Activated CD4-positive, alpha-beta T cell treated with anti-CD3 and anti-CD28 coated beads, Interleukin-2, amount 10 ng/mL, durations not matched to agents 24 days and 14 days (primary cell): Measurements from ENCODE around the gene PPP1R10. TPM values are rescaled to one million over a fixed set of nuclear protein-coding genes. Genes with fewer than 3 reads are reported as not detected.

Experiments used
- DNase-seq: peaks from one replicate; pipeline ENCODE4 v3.0.0; 2022
- H3K27ac Mint-ChIP-seq: one replicate; pipeline ENCODE4 v1.8.0; 2022; ENCODE audit warnings: mild to moderate bottlenecking, mixed read lengths
- H3K27me3 Mint-ChIP-seq: one replicate; pipeline ENCODE4 v1.8.0; 2022; ENCODE audit warnings: mixed read lengths
- H3K36me3 Mint-ChIP-seq: one replicate; pipeline ENCODE4 v1.8.0; 2022; ENCODE audit warnings: low read depth, mild to moderate bottlenecking, mixed read lengths
- H3K4me1 Mint-ChIP-seq: one replicate; pipeline ENCODE4 v1.8.0; 2021; ENCODE audit warnings: mixed read lengths
- H3K4me3 Mint-ChIP-seq: one replicate; pipeline ENCODE4 v1.8.0; 2022; ENCODE audit warnings: mild to moderate bottlenecking, moderate library complexity, mixed read lengths
- H3K9me3 Mint-ChIP-seq: one replicate; pipeline ENCODE4 v1.8.0; 2021; ENCODE audit warnings: mixed read lengths
- intact Hi-C: fragments of 100-400 bp; cut with micrococcal nuclease; formaldehyde crosslinking; loops from one replicate; pipeline ENCODE4 v1.15.1; 2023
- total RNA-seq: library from RNA; stranded (reverse); gene quantifications from 2 replicates; pipeline ENCODE4 v1.2.3, GENCODE V29; 2022

Gene PPP1R10
- total RNA-seq, 1 donor from 2014 or later, result 107 TPM

GRCh38 chr6:30614843-30615218, 2.2 kb downstream of the PPP1R10 start:
- Mint-ChIP-seq H3K4me1 (peaks cover 59% of the 10 kb centered on the region), H3K9me3 (no peaks in the 10 kb centered on the region), H3K27ac (peak overlapping the region; percentile 92), H3K4me3 (peak overlapping the region; percentile 90), H3K27me3 (peaks cover 6% of the 10 kb centered on the region), H3K36me3 (peaks cover 73% of the 10 kb centered on the region)
- intact Hi-C loops, result loop anchor here (1.0 to 10.0 kb wide), 4 partner anchors 44 to 550 kb away; partner anchors contain the start of genes ABCF1, CCHCR1, POLR1H and PPP1R11
- DNase-seq, result peak; percentile 97

DNA sequence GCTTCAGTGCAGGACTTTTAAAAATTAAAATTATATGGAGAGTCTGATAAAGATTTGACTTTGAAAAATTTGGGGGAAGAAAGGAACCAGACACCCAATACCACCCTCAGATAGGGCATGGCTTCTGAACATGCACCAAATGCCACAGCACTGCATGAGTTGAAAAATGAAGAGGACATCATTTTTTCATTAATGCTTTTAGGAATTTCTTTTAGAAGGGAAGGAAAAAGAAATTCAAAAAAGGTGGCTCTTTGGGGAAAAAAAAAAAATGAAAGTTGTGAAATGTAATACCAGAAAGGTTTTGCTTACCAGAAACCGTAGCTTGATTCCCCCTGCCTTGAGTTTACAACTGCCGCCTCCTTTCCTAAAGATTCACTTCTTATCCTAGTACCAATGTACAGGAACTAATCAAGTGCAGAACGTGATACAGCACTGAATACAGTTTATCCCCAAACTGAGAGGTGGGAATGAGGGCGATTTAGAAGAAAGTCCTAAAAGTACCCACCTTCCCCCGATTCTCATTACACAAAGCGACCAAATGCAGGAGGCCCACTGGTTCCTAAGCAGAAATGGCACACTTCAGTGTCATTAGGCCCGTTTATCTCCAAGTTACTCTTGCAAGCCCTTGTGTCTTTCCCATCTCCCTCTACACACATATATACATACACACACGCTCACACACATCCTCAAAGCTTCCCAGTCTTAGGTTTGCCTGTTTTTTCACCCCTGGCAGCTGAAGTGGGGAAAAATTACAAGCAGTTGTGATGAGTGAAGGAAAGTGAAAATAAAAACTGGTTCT, 2.8 kb downstream of the PPP1R10 start:
- peak overlapping the region; percentile 92 for H3K27ac Mint-ChIP-seq
- intact Hi-C loops, result loop anchor here (10.0 kb wide), 1 partner anchor 549 kb away; the partner anchor contains the start of genes POLR1H and PPP1R11
- peaks cover 59% of the 10 kb centered on the region for H3K4me1 Mint-ChIP-seq

GRCh38 chr6:30613251-30614043, 3.6 kb downstream of the PPP1R10 start:
- Mint-ChIP-seq H3K27ac (peak overlapping the region; percentile 87), H3K36me3 (peaks cover 78% of the 10 kb centered on the region), H3K4me3 (peak overlapping the region; percentile 90), H3K4me1 (peaks cover 63% of the 10 kb centered on the region), H3K9me3 (no peaks in the 10 kb centered on the region), H3K27me3 (peaks cover 6% of the 10 kb centered on the region)
- intact Hi-C loops, result loop anchor here (10.0 kb wide), 1 partner anchor 549 kb away; the partner anchor contains the start of genes POLR1H and PPP1R11
- no peak for DNase-seq

More for the DNA sequence above, 2.8 kb downstream of the PPP1R10 start:
- Mint-ChIP-seq H3K9me3 (no peaks in the 10 kb centered on the region), H3K27me3 (peaks cover 6% of the 10 kb centered on the region), H3K4me3 (peak overlapping the region; percentile 90), H3K36me3 (peaks cover 73% of the 10 kb centered on the region)
- peak; percentile 69 for DNase-seq

DNA sequence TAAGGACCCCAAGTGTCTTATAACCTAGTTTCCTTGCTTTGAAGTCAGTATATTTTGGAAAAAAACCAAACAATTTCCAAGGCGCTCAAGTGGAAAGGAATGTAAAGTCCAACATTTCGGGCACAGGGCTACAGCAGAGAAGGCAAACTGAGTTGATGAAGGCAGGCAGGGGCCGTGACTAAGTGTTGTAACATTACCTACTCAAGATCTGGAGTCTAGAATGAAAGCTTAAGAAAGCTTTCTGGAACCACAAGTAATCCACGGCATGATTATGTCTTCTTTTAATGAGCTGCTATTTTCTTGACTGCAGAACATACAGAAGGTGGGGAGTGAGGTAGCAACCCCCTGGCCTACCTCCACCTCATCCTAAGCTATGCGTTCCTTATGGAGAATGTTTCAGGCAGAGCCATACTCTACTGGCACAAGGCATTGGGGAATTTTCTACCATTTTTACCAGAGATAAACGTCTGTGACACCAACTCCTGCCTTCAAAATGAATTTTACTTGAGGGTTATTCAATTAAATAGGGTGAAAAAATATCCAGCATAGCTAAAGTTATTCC, 4.3 kb downstream of the PPP1R10 start:
- no peaks in the 10 kb centered on the region for H3K9me3 Mint-ChIP-seq
- intact Hi-C loops, result loop anchor here (10.0 kb wide), 1 partner anchor 548 kb away; the partner anchor contains the start of genes POLR1H and PPP1R11
- peak overlapping the region; percentile 87 for H3K27ac Mint-ChIP-seq
- no peak for DNase-seq
- H3K4me1 Mint-ChIP-seq, result peaks cover 61% of the 10 kb centered on the region
- H3K36me3 Mint-ChIP-seq, result peaks cover 77% of the 10 kb centered on the region
- peaks cover 5% of the 10 kb centered on the region for H3K27me3 Mint-ChIP-seq
- peak overlapping the region; percentile 90 for H3K4me3 Mint-ChIP-seq

- intact Hi-C loops, result loop anchor here (10.0 kb wide), 1 partner anchor 547 kb away; the partner anchor contains the start of genes POLR1H and PPP1R11
- Mint-ChIP-seq H3K27ac (peak overlapping the region; percentile 7), H3K9me3 (no peaks in the 10 kb centered on the region), H3K4me3 (no peak overlapping the region), H3K27me3 (peaks cover under 1% of the 10 kb centered on the region), H3K36me3 (peaks cover 78% of the 10 kb centered on the region), H3K4me1 (peaks cover 63% of the 10 kb centered on the region)
- DNase-seq, result no peak
Measured at GRCh38 chr6:30612213-30612612, 4.8 kb downstream of the PPP1R10 start.

DNA sequence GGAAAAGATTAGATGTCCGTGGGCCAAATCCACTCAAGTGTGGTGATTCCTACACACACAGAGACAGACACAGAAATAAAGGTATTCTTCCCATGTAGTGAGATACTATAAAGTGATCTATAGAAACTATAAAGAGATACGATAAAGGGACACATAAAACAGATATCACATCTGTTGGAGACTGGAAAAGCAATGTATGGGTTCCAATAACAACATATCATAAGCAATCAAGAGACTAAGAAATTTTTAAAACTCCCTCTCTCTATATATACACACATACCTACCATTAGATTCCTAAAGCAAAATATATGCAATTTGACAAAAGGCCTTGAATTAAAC, 5.2 kb downstream of the PPP1R10 start:
- H3K9me3 Mint-ChIP-seq, result no peaks in the 10 kb centered on the region
- no peak for DNase-seq
- no peaks in the 10 kb centered on the region for H3K27me3 Mint-ChIP-seq
- no peak overlapping the region for H3K4me3 Mint-ChIP-seq
- H3K4me1 Mint-ChIP-seq, result peaks cover 60% of the 10 kb centered on the region
- peak overlapping the region; percentile 7 for H3K27ac Mint-ChIP-seq
- intact Hi-C loops, result loop anchor here (10.0 kb wide), 1 partner anchor 547 kb away; the partner anchor contains the start of genes POLR1H and PPP1R11
- H3K36me3 Mint-ChIP-seq, result peaks cover 76% of the 10 kb centered on the region

GRCh38 chr6:30611150-30611855, 5.7 kb downstream of the PPP1R10 start:
- intact Hi-C loops, result loop anchor here (10.0 kb wide), 1 partner anchor 547 kb away; the partner anchor contains the start of genes POLR1H and PPP1R11
- H3K9me3 Mint-ChIP-seq, result no peaks in the 10 kb centered on the region
- peak overlapping the region; percentile 4 for H3K4me3 Mint-ChIP-seq
- peaks cover 76% of the 10 kb centered on the region for H3K36me3 Mint-ChIP-seq
- H3K27ac Mint-ChIP-seq, result no peak overlapping the region
- H3K4me1 Mint-ChIP-seq, result peaks cover 60% of the 10 kb centered on the region
- no peaks in the 10 kb centered on the region for H3K27me3 Mint-ChIP-seq
- DNase-seq, result no peak

GRCh38 chr6:30610065-30610464, 7.0 kb downstream of the PPP1R10 start:
- H3K4me3 Mint-ChIP-seq, result no peak overlapping the region
- peaks cover 75% of the 10 kb centered on the region for H3K36me3 Mint-ChIP-seq
- H3K9me3 Mint-ChIP-seq, result no peaks in the 10 kb centered on the region
- H3K27ac Mint-ChIP-seq, result peak overlapping the region; percentile 35
- intact Hi-C loops, result loop anchor here (10.0 kb wide), 1 partner anchor 545 kb away; the partner anchor contains the start of genes POLR1H and PPP1R11
- no peak for DNase-seq
- H3K27me3 Mint-ChIP-seq, result no peaks in the 10 kb centered on the region
- peaks cover 62% of the 10 kb centered on the region for H3K4me1 Mint-ChIP-seq

DNA sequence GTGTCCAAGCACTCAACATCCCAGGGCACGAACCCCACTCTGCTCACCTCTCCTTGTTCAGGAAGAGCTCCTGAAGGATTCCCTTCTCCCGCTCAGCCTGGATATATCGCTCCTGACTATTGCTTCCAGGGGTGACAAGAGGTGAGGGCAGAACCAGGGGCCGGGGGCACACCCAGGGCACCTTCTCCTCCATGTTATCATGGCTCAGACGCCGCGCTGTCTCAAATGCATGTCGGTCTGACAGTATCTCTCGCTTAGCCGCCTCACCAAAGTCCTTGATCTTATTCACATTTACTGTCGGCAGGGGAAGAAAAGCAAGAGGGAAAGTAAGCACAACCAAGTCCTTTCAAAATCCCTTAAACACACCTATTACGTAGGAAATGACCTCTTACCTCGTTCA, 13.1 kb downstream of the PPP1R10 start:
- peaks cover 23% of the 10 kb centered on the region for H3K4me1 Mint-ChIP-seq
- intact Hi-C loops, result no loop called here
- peaks cover 74% of the 10 kb centered on the region for H3K36me3 Mint-ChIP-seq
- no peak for DNase-seq
- no peak overlapping the region for H3K4me3 Mint-ChIP-seq
- no peaks in the 10 kb centered on the region for H3K27me3 Mint-ChIP-seq
- H3K9me3 Mint-ChIP-seq, result no peaks in the 10 kb centered on the region
- no peak overlapping the region for H3K27ac Mint-ChIP-seq

DNA sequence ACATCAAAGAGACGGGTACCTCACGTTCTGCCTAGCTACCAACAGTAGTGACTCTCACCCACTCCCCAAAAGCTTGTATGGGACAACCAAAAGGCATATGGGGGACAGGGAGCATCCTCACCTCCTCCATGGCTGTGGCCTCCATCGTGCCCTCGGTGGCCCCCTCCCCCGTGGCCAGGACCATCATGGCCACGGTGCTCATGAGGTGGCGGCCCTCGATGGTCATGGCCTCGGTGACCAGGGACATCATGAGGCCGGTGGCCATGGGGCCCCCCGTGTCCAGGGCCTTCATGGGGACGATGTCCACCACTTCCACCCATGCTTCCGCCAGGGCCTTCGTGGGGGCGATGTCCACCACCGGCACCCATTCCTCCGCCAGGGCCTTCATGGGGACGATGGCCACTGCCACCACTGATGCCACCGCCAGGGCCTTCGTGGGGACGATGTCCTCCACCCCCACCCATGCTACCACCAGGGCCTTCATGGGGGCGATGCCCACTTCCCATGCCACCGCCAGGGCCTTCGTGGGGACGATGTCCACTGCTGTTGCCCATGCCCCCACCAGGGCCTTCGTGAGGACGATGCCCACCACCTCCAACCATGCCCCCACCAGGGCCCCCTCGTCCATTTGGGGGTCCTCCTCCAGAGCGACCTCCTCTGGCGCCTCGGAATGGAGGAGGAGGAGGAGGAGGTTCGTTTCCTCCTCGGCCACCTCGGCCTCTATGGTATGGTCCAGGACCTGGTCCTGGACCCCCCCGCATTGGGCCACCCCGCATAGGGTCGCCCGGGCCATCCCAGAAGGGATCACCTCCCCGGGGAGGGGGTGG, 15.0 kb downstream of the PPP1R10 start:
- Mint-ChIP-seq H3K36me3 (peaks cover 70% of the 10 kb centered on the region), H3K4me3 (no peak overlapping the region), H3K9me3 (no peaks in the 10 kb centered on the region), H3K4me1 (peaks cover 19% of the 10 kb centered on the region), H3K27ac (no peak overlapping the region), H3K27me3 (no peaks in the 10 kb centered on the region)
- no peak for DNase-seq
- intact Hi-C loops, result no loop called here

DNA sequence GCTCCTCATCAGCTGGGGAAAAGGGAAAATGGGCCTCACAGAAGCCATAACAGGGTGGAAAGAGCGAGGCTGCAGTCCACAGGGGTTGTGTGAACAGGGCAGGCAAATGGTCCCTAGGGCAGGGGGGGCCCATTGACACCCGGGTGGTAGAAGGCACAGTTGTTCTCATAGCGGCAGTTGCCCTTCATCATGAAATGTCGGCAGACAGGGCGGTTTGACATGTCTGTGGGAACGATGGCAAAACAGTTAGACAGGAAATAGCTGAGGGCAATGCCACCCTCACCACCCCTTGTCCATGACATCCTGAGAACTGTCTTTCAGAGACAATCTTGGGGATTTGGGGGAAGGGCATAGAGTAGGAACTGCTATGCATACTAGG, 15.6 kb downstream of the PPP1R10 start:
- no peak for DNase-seq
- Mint-ChIP-seq H3K4me3 (no peak overlapping the region), H3K36me3 (peaks cover 66% of the 10 kb centered on the region), H3K27ac (peak overlapping the region; percentile 29), H3K9me3 (no peaks in the 10 kb centered on the region), H3K27me3 (no peaks in the 10 kb centered on the region), H3K4me1 (peaks cover 19% of the 10 kb centered on the region)
- intact Hi-C loops, result no loop called here

- Mint-ChIP-seq H3K9me3 (no peaks in the 10 kb centered on the region), H3K4me3 (no peak overlapping the region), H3K4me1 (peaks cover 16% of the 10 kb centered on the region), H3K36me3 (peaks cover 59% of the 10 kb centered on the region), H3K27ac (peak overlapping the region; percentile 9), H3K27me3 (no peaks in the 10 kb centered on the region)
- no peak for DNase-seq
- intact Hi-C loops, result no loop called here
Measured at GRCh38 chr6:30600451-30600961, 16.5 kb downstream of the PPP1R10 start.
